GM18870 (cell line): ENCODE results near the gene ARHGAP42.
A peak's percentile ranks its signal among the peaks of the same experiment; 100 is the strongest.

ENCODE experiments used
- ATAC-seq: cut with Tn5 transposase; IDR thresholded peaks from one replicate; pipeline ENCODE4 v1.9.1; 2021; ENCODE audit warnings: moderate library complexity; ENCODE audit not compliant: unreplicated experiment

Gene ARHGAP42

GRCh38 chr11:100794446-100794845, 107.4 kb downstream of the ARHGAP42 start:
- no peak for ATAC-seq

- no peak for ATAC-seq
These were observed 112.4 kb downstream of the ARHGAP42 start for GRCh38 chr11:100799445-100799844.

GRCh38 chr11:100800202-100800601, 113.1 kb downstream of the ARHGAP42 start:
- no peak for ATAC-seq

GRCh38 chr11:100801225-100801999, 114.3 kb downstream of the ARHGAP42 start:
- ATAC-seq = no peak

- ATAC-seq = no peak
These were observed 118.6 kb downstream of the ARHGAP42 start for GRCh38 chr11:100805506-100806199.

GRCh38 chr11:100806296-100806695, 119.2 kb downstream of the ARHGAP42 start:
- no peak for ATAC-seq

GRCh38 chr11:100808904-100809491, 121.9 kb downstream of the ARHGAP42 start:
- ATAC-seq = no peak

GRCh38 chr11:100810146-100810545, 123.1 kb downstream of the ARHGAP42 start:
- peak; percentile 48 for ATAC-seq

- no peak for ATAC-seq
These were observed 123.6 kb downstream of the ARHGAP42 start for GRCh38 chr11:100810666-100811065.

- ATAC-seq = no peak
These were observed 125.4 kb downstream of the ARHGAP42 start for GRCh38 chr11:100812517-100812916.

- no peak for ATAC-seq
These were observed 128.8 kb downstream of the ARHGAP42 start for GRCh38 chr11:100815787-100816330.

- ATAC-seq = no peak
These were observed 129.7 kb downstream of the ARHGAP42 start for GRCh38 chr11:100816823-100817222.

GRCh38 chr11:100817620-100818019, 130.5 kb downstream of the ARHGAP42 start:
- ATAC-seq = no peak

- ATAC-seq = no peak
These were observed 133.5 kb downstream of the ARHGAP42 start for GRCh38 chr11:100820621-100821020.

GRCh38 chr11:100821198-100821597, 134.1 kb downstream of the ARHGAP42 start:
- ATAC-seq = no peak

- no peak for ATAC-seq
These were observed 136.3 kb downstream of the ARHGAP42 start for GRCh38 chr11:100823360-100823759.

- ATAC-seq = no peak
These were observed 137.1 kb downstream of the ARHGAP42 start for GRCh38 chr11:100824041-100824809.

- no peak for ATAC-seq
These were observed 138.5 kb downstream of the ARHGAP42 start for GRCh38 chr11:100825626-100826025.

- ATAC-seq = peak; percentile 71
These were observed 141.0 kb downstream of the ARHGAP42 start for GRCh38 chr11:100827934-100828661.

GRCh38 chr11:100830274-100830673, 143.2 kb downstream of the ARHGAP42 start:
- no peak for ATAC-seq
